A673 (cell line): ENCODE data around the gene OPRM1. TPM values are rescaled to one million over a fixed set of nuclear protein-coding genes. Genes with fewer than 3 reads are reported as not detected.

ENCODE experiments used
- BruUV-seq: library from RNA; stranded (reverse); fragments of 400-500 nt; replicated peaks from 2 replicates; lab custom pipeline; 2021; lab: Mats Ljungman, UMichigan
- CTCF ChIA-PET: fragments of 300-600 bp; sonication (Branson Sonifier 250); formaldehyde crosslinking; loops from one replicate; lab custom pipeline; 2022; ENCODE audit warnings: antibody characterized with exemption; lab: Charles Lee
- POLR2A ChIA-PET: fragments of 300-600 bp; sonication (Branson Sonifier 250); formaldehyde crosslinking; loops from one replicate; lab custom pipeline; 2022; ENCODE audit warnings: antibody characterized with exemption; ENCODE audit not compliant: low non-redundant PET; lab: Charles Lee
- DNase-seq: peaks from one replicate; pipeline ENCODE4 v3.0.0-alpha.2; 2015; ENCODE audit warnings: low spot score
- H3K27ac ChIP-seq: fragments of 200-600 bp; sonication (generic); 2 replicates; pipeline ENCODE4 v1.5.1; 2016; ENCODE audit warnings: mixed run types, low read depth, mild to moderate bottlenecking, mixed read lengths, antibody characterized with exemption, low read length; ENCODE audit not compliant: poor library complexity, severe bottlenecking
- H3K27me3 ChIP-seq: fragments of 200-600 bp; sonication (generic); replicated peaks from 2 replicates; pipeline ENCODE4 v1.6.1; 2017; ENCODE audit warnings: mixed run types, low read depth, mild to moderate bottlenecking, mixed read lengths, antibody characterized with exemption, low read length; ENCODE audit not compliant: insufficient read depth, poor library complexity
- H3K36me3 ChIP-seq: fragments of 200-600 bp; sonication (generic); 2 replicates; pipeline ENCODE4 v1.6.1; 2016; ENCODE audit warnings: mixed run types, mild to moderate bottlenecking, mixed read lengths, antibody characterized with exemption, low read length; ENCODE audit not compliant: insufficient read depth, poor library complexity, severe bottlenecking
- H3K4me1 ChIP-seq: fragments of 200-600 bp; sonication (generic); 2 replicates; pipeline ENCODE4 v1.6.1; 2017; ENCODE audit warnings: mixed run types, mild to moderate bottlenecking, mixed read lengths, antibody characterized with exemption, low read length; ENCODE audit not compliant: insufficient read depth, poor library complexity, severe bottlenecking
- H3K4me3 ChIP-seq: fragments of 200-600 bp; sonication (generic); 2 replicates; pipeline ENCODE4 v1.5.1; 2016; ENCODE audit warnings: low read depth, mixed run types, mild to moderate bottlenecking, mixed read lengths, low read length; ENCODE audit not compliant: poor library complexity, severe bottlenecking
- H3K9me3 ChIP-seq: fragments of 200-600 bp; sonication (generic); 2 replicates; pipeline ENCODE4 v1.6.1; 2016; ENCODE audit warnings: mixed run types, low read depth, mild to moderate bottlenecking, mixed read lengths, antibody characterized with exemption, low read length; ENCODE audit not compliant: poor library complexity, severe bottlenecking
- EZH2 ChIP-seq: fragments of 200-600 bp; sonication (generic); IDR thresholded peaks from 2 replicates; pipeline ENCODE4 v1.6.1; 2017; ENCODE audit warnings: borderline replicate concordance, low read depth, mild to moderate bottlenecking, mixed read lengths, antibody characterized with exemption, low read length; ENCODE audit not compliant: poor library complexity, severe bottlenecking
- intact Hi-C: fragments of 100-400 bp; cut with micrococcal nuclease; formaldehyde crosslinking; loops from one replicate; pipeline ENCODE4 v1.10.0; 2022; ENCODE audit not compliant: unreplicated experiment
- total RNA-seq: library from RNA; stranded (reverse); gene quantifications from 2 replicates; pipeline ENCODE4 v1.2.3, GENCODE V29; 2021
- TF ChIP-seq, protein P1 (sequence below): fragments of 300-800, 200-600 bp; sonication (generic); conservative IDR thresholded peaks from 2 replicates; pipeline ENCODE4 v1.5.1; 2017; ENCODE audit warnings: low read depth, mild to moderate bottlenecking, antibody characterized with exemption, low read length, moderate library complexity, mixed read lengths

OPRM1 gene
- total RNA-seq, 1 experiment from 2014 or later = not detected

DNA sequence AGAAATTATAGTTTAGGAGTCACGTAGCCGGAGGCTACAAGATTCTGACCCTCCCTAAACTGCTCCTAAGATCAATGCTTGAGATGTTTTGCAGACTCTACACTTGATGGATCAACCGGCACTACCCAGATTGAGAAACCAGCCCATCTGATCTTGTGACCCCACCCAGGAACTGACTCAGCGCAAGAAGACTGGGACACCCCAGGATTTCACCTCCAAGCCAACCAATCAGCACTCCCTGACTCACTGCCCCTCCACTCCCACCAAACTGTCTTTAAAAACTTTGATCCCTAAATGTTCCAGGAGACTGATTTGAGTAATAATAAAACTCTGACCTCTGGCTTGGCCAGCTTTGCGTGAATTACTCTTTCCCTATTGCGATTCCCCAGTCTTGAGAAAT is 99.8 kb downstream of the OPRM1 start:
- H3K4me1 ChIP-seq = peaks cover 7% of the 10 kb centered on the region
- no peaks in the 10 kb centered on the region for H3K36me3 ChIP-seq
- H3K27ac ChIP-seq = no peak overlapping the region
- TF ChIP-seq EZH2 = no peak
- TF ChIP-seq, protein P1, sequence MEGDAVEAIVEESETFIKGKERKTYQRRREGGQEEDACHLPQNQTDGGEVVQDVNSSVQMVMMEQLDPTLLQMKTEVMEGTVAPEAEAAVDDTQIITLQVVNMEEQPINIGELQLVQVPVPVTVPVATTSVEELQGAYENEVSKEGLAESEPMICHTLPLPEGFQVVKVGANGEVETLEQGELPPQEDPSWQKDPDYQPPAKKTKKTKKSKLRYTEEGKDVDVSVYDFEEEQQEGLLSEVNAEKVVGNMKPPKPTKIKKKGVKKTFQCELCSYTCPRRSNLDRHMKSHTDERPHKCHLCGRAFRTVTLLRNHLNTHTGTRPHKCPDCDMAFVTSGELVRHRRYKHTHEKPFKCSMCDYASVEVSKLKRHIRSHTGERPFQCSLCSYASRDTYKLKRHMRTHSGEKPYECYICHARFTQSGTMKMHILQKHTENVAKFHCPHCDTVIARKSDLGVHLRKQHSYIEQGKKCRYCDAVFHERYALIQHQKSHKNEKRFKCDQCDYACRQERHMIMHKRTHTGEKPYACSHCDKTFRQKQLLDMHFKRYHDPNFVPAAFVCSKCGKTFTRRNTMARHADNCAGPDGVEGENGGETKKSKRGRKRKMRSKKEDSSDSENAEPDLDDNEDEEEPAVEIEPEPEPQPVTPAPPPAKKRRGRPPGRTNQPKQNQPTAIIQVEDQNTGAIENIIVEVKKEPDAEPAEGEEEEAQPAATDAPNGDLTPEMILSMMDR = no peak
- no peak for DNase-seq
- POLR2A ChIA-PET = no interaction called here
- CTCF ChIA-PET = no interaction called here
- H3K27me3 ChIP-seq = no peaks in the 10 kb centered on the region
- intact Hi-C loops = no loop called here
- no peak overlapping the region for H3K4me3 ChIP-seq
- BruUV-seq = no TSS peak
- no peaks in the 10 kb centered on the region for H3K9me3 ChIP-seq

DNA sequence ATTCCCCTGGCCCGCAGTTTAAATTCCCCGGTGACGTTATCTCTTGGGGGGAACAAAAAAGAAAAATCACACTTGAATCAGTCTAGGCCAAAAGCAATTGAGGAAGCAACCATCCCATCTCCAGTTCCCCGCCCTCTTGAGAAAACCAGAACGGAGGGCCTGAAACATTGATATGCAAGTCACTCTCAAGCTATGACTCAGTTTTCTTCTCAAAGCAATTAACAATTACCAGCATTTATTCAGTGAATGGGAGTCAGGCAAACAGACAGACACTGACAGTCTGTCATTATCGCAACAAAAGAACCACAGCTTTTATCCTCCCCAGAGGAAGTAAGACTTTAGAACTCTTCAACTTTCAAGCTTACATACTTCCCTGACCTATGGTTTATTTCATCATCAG is 100.9 kb downstream of the OPRM1 start:
- TF ChIP-seq, protein P1 = no peak
- no peak for TF ChIP-seq EZH2
- Histone ChIP-seq H3K4me3 (no peak overlapping the region), H3K27me3 (no peaks in the 10 kb centered on the region), H3K27ac (no peak overlapping the region), H3K36me3 (no peaks in the 10 kb centered on the region), H3K9me3 (no peaks in the 10 kb centered on the region), H3K4me1 (peaks cover 7% of the 10 kb centered on the region)
- intact Hi-C loops = no loop called here
- BruUV-seq = no TSS peak
- peak; percentile 89 for DNase-seq
- CTCF ChIA-PET = interaction anchor here (0.6 kb wide), 1 partner anchor 636 kb away, joined by 3 read pairs; no protein-coding TSS in a partner anchor
- POLR2A ChIA-PET = no interaction called here

DNA sequence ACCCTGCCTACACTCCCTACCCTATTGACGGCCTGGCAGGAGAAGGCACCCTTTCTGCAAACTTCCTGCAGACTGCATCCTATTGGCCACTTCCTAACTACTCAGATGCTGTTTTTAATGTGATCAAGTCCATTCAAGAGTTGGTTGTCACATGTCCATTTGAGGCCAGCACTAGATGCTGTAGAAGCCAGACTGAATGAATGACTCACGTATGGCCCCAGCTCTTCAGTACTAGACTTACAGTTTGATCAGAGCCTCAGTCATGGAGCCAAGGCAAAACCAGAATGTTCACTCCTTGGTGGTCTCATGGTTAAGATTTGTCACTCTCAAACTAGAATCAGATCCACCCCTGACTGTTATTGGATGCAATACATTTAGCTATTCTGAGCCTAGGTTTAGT is 101.7 kb downstream of the OPRM1 start:
- no peak for TF ChIP-seq EZH2
- TF ChIP-seq, protein P1 = no peak
- Histone ChIP-seq H3K36me3 (no peaks in the 10 kb centered on the region), H3K9me3 (no peaks in the 10 kb centered on the region), H3K4me1 (peaks cover 7% of the 10 kb centered on the region), H3K4me3 (no peak overlapping the region), H3K27ac (no peak overlapping the region), H3K27me3 (no peaks in the 10 kb centered on the region)
- intact Hi-C loops = no loop called here
- no peak for DNase-seq
- CTCF ChIA-PET = no interaction called here
- POLR2A ChIA-PET = no interaction called here
- BruUV-seq = no TSS peak
